Stimulated activated naive CD8-positive, alpha-beta T cell treated with anti-CD3 and anti-CD28 coated beads, Interleukin-15, Interleukin-2, amounts not matched to agents 100 ng/mL and 50 ng/mL, for 24 hours (primary cell): Measurements from ENCODE around the gene PALB2.

Source experiments
- H3K27ac Mint-ChIP-seq: one replicate; pipeline ENCODE4 v1.8.0; 2021; ENCODE audit warnings: mild to moderate bottlenecking, mixed read lengths
- H3K27me3 Mint-ChIP-seq: one replicate; pipeline ENCODE4 v1.8.0; 2021; ENCODE audit warnings: mixed read lengths
- H3K36me3 Mint-ChIP-seq: one replicate; pipeline ENCODE4 v1.8.0; 2021; ENCODE audit warnings: low read depth, mixed read lengths
- H3K4me1 Mint-ChIP-seq: one replicate; pipeline ENCODE4 v1.8.0; 2021; ENCODE audit warnings: low read depth, mixed read lengths
- H3K4me3 Mint-ChIP-seq: one replicate; pipeline ENCODE4 v1.8.0; 2021; ENCODE audit warnings: mild to moderate bottlenecking, mixed read lengths
- H3K9me3 Mint-ChIP-seq: one replicate; pipeline ENCODE4 v1.8.0; 2021; ENCODE audit warnings: mixed read lengths

Gene PALB2

GRCh38 chr16:23579371-23579770 is 61.7 kb downstream of the PALB2 start:
- H3K9me3 Mint-ChIP-seq, result no peaks in the 10 kb centered on the region
- no peak overlapping the region for H3K4me3 Mint-ChIP-seq
- H3K27ac Mint-ChIP-seq, result no peak overlapping the region
- no peaks in the 10 kb centered on the region for H3K4me1 Mint-ChIP-seq
- H3K36me3 Mint-ChIP-seq, result peaks cover 49% of the 10 kb centered on the region
- no peaks in the 10 kb centered on the region for H3K27me3 Mint-ChIP-seq

- H3K36me3 Mint-ChIP-seq, result peaks cover 50% of the 10 kb centered on the region
- no peak overlapping the region for H3K4me3 Mint-ChIP-seq
Observed at GRCh38 chr16:23578101-23578830, 62.8 kb downstream of the PALB2 start.

GRCh38 chr16:23577493-23577892 is 63.6 kb downstream of the PALB2 start:
- Mint-ChIP-seq H3K27ac (no peak overlapping the region), H3K4me1 (no peaks in the 10 kb centered on the region)

More at GRCh38 chr16:23578101-23578830, 62.8 kb downstream of the PALB2 start:
- Mint-ChIP-seq H3K27me3 (no peaks in the 10 kb centered on the region), H3K9me3 (no peaks in the 10 kb centered on the region), H3K27ac (no peak overlapping the region), H3K4me1 (no peaks in the 10 kb centered on the region)

GRCh38 chr16:23575834-23576233 is 65.3 kb downstream of the PALB2 start:
- no peak overlapping the region for H3K27ac Mint-ChIP-seq
- no peaks in the 10 kb centered on the region for H3K27me3 Mint-ChIP-seq
- H3K36me3 Mint-ChIP-seq, result peaks cover 52% of the 10 kb centered on the region
- peaks cover 5% of the 10 kb centered on the region for H3K4me1 Mint-ChIP-seq
- no peaks in the 10 kb centered on the region for H3K9me3 Mint-ChIP-seq
- H3K4me3 Mint-ChIP-seq, result no peak overlapping the region

More at GRCh38 chr16:23577493-23577892, 63.6 kb downstream of the PALB2 start:
- Mint-ChIP-seq H3K9me3 (no peaks in the 10 kb centered on the region), H3K36me3 (peaks cover 50% of the 10 kb centered on the region), H3K4me3 (no peak overlapping the region), H3K27me3 (no peaks in the 10 kb centered on the region)

GRCh38 chr16:23573817-23574216 is 67.3 kb downstream of the PALB2 start:
- Mint-ChIP-seq H3K36me3 (peaks cover 52% of the 10 kb centered on the region), H3K4me3 (no peak overlapping the region), H3K4me1 (peaks cover 11% of the 10 kb centered on the region), H3K9me3 (no peaks in the 10 kb centered on the region), H3K27me3 (no peaks in the 10 kb centered on the region), H3K27ac (no peak overlapping the region)

- Mint-ChIP-seq H3K4me3 (no peak overlapping the region), H3K36me3 (peaks cover 43% of the 10 kb centered on the region), H3K27ac (no peak overlapping the region), H3K9me3 (no peaks in the 10 kb centered on the region), H3K4me1 (peaks cover 11% of the 10 kb centered on the region), H3K27me3 (no peaks in the 10 kb centered on the region)
Observed at GRCh38 chr16:23572394-23572793, 68.7 kb downstream of the PALB2 start.

- H3K4me1 Mint-ChIP-seq, result peaks cover 11% of the 10 kb centered on the region
- no peaks in the 10 kb centered on the region for H3K27me3 Mint-ChIP-seq
- H3K27ac Mint-ChIP-seq, result no peak overlapping the region
- H3K36me3 Mint-ChIP-seq, result peaks cover 45% of the 10 kb centered on the region
- no peak overlapping the region for H3K4me3 Mint-ChIP-seq
- no peaks in the 10 kb centered on the region for H3K9me3 Mint-ChIP-seq
Observed at GRCh38 chr16:23571895-23572294, 69.2 kb downstream of the PALB2 start.

GRCh38 chr16:23570992-23571632 is 70.0 kb downstream of the PALB2 start:
- peaks cover 49% of the 10 kb centered on the region for H3K36me3 Mint-ChIP-seq
- H3K27ac Mint-ChIP-seq, result no peak overlapping the region
- no peaks in the 10 kb centered on the region for H3K27me3 Mint-ChIP-seq
- H3K9me3 Mint-ChIP-seq, result no peaks in the 10 kb centered on the region
- peaks cover 11% of the 10 kb centered on the region for H3K4me1 Mint-ChIP-seq
- no peak overlapping the region for H3K4me3 Mint-ChIP-seq

GRCh38 chr16:23567602-23568001 is 73.5 kb downstream of the PALB2 start:
- no peaks in the 10 kb centered on the region for H3K27me3 Mint-ChIP-seq
- peaks cover 71% of the 10 kb centered on the region for H3K36me3 Mint-ChIP-seq
- no peaks in the 10 kb centered on the region for H3K9me3 Mint-ChIP-seq
- no peak overlapping the region for H3K4me3 Mint-ChIP-seq
- no peak overlapping the region for H3K27ac Mint-ChIP-seq
- peaks cover 11% of the 10 kb centered on the region for H3K4me1 Mint-ChIP-seq

GRCh38 chr16:23566724-23567123 is 74.4 kb downstream of the PALB2 start:
- Mint-ChIP-seq H3K27ac (no peak overlapping the region), H3K4me1 (peaks cover 11% of the 10 kb centered on the region), H3K27me3 (no peaks in the 10 kb centered on the region), H3K9me3 (no peaks in the 10 kb centered on the region), H3K4me3 (no peak overlapping the region), H3K36me3 (peaks cover 74% of the 10 kb centered on the region)

- no peak overlapping the region for H3K27ac Mint-ChIP-seq
- no peak overlapping the region for H3K4me3 Mint-ChIP-seq
- no peaks in the 10 kb centered on the region for H3K27me3 Mint-ChIP-seq
- peaks cover 64% of the 10 kb centered on the region for H3K36me3 Mint-ChIP-seq
- no peaks in the 10 kb centered on the region for H3K9me3 Mint-ChIP-seq
- peaks cover 10% of the 10 kb centered on the region for H3K4me1 Mint-ChIP-seq
Observed at GRCh38 chr16:23564575-23565363, 76.3 kb downstream of the PALB2 start.

- Mint-ChIP-seq H3K27ac (no peak overlapping the region), H3K4me3 (no peak overlapping the region), H3K9me3 (no peaks in the 10 kb centered on the region), H3K36me3 (peaks cover 63% of the 10 kb centered on the region), H3K4me1 (peaks cover 22% of the 10 kb centered on the region), H3K27me3 (no peaks in the 10 kb centered on the region)
Observed at GRCh38 chr16:23563186-23563585, 77.9 kb downstream of the PALB2 start.

- Mint-ChIP-seq H3K36me3 (peaks cover 63% of the 10 kb centered on the region), H3K27ac (no peak overlapping the region), H3K4me3 (no peak overlapping the region)
Observed at GRCh38 chr16:23562505-23562904, 78.6 kb downstream of the PALB2 start.

GRCh38 chr16:23561586-23561985 is 79.5 kb downstream of the PALB2 start:
- Mint-ChIP-seq H3K9me3 (no peaks in the 10 kb centered on the region), H3K27ac (no peak overlapping the region), H3K4me1 (peaks cover 27% of the 10 kb centered on the region), H3K4me3 (no peak overlapping the region), H3K27me3 (no peaks in the 10 kb centered on the region), H3K36me3 (peaks cover 60% of the 10 kb centered on the region)

More at GRCh38 chr16:23562505-23562904, 78.6 kb downstream of the PALB2 start:
- Mint-ChIP-seq H3K9me3 (no peaks in the 10 kb centered on the region), H3K27me3 (no peaks in the 10 kb centered on the region), H3K4me1 (peaks cover 22% of the 10 kb centered on the region)
